DND-41 (cell line): Measurements from ENCODE around the gene TSPEAR.

Source experiments
- ATAC-seq: fragments of 200-7000 bp; cut with Tn5 transposase; 3 replicates; pipeline ENCODE4 v1.9.1; 2021; ENCODE audit warnings: low read depth; ENCODE audit not compliant: insufficient read depth
- DNase-seq: peaks from one replicate; pipeline ENCODE4 v3.0.0-alpha.2; 2020
- H2AFZ ChIP-seq: 2 replicates; pipeline ENCODE4 v1.6.0; 2012; ENCODE audit warnings: low read depth, low read length
- H3K27ac ChIP-seq: 2 replicates; pipeline ENCODE4 v1.5.1; 2012; ENCODE audit warnings: low read length, inconsistent platforms
- H3K27me3 ChIP-seq: fragments of 200-600 bp; sonication (generic); 2 replicates; pipeline ENCODE4 v1.6.0; 2012; ENCODE audit warnings: low read length, mild to moderate bottlenecking, inconsistent platforms; ENCODE audit not compliant: insufficient read depth, poor library complexity
- H3K36me3 ChIP-seq: 2 replicates; pipeline ENCODE4 v1.5.1; 2012; ENCODE audit warnings: low read length, inconsistent platforms; ENCODE audit not compliant: insufficient read depth
- H3K4me1 ChIP-seq: 2 replicates; pipeline ENCODE4 v1.5.1; 2012; ENCODE audit warnings: mild to moderate bottlenecking, low read length; ENCODE audit not compliant: insufficient read depth
- H3K4me2 ChIP-seq: 2 replicates; pipeline ENCODE4 v1.6.0; 2012; ENCODE audit warnings: mild to moderate bottlenecking, moderate library complexity, low read length, inconsistent platforms; ENCODE audit not compliant: insufficient read depth
- H3K4me3 ChIP-seq, 2 experiments: fragments of 200-600 bp in 1 of 2; shearing (Covaris generic) in 1 of 2; 2 replicates each; pipeline ENCODE4 v1.5.1; 2012 to 2016; ENCODE audit warnings: inconsistent platforms in 2 of 2, low read length in 2 of 2, mild to moderate bottlenecking in 2 of 2, low read depth in 1 of 2, moderate library complexity in 1 of 2
- H3K79me2 ChIP-seq: 2 replicates; pipeline ENCODE4 v1.6.0; 2012; ENCODE audit warnings: low read length, inconsistent platforms; ENCODE audit not compliant: insufficient read depth
- H3K9ac ChIP-seq: 2 replicates; pipeline ENCODE4 v1.6.0; 2012; ENCODE audit warnings: low read depth, mild to moderate bottlenecking, inconsistent platforms, low read length, moderate library complexity
- H3K9me3 ChIP-seq: 2 replicates; pipeline ENCODE4 v1.5.1; 2012; ENCODE audit warnings: low read length, moderate library complexity, mild to moderate bottlenecking, inconsistent platforms; ENCODE audit not compliant: insufficient read depth, severe bottlenecking
- H4K20me1 ChIP-seq: 2 replicates; pipeline ENCODE4 v1.6.0; 2012; ENCODE audit warnings: low read length; ENCODE audit not compliant: insufficient read depth
- EZH2 ChIP-seq: IDR thresholded peaks from 3 replicates; pipeline ENCODE4 v1.6.1; 2012; ENCODE audit warnings: borderline replicate concordance, low read depth, mild to moderate bottlenecking, moderate library complexity, low read length, inconsistent platforms; ENCODE audit not compliant: severe bottlenecking
- TF ChIP-seq, protein P1 (sequence below): IDR thresholded peaks from 2 replicates; pipeline ENCODE4 v1.5.1; 2012; ENCODE audit warnings: borderline replicate concordance, low read length, moderate library complexity, mild to moderate bottlenecking; ENCODE audit not compliant: poor library complexity, severe bottlenecking; ENCODE audit errors: extremely low read depth

Gene TSPEAR

DNA sequence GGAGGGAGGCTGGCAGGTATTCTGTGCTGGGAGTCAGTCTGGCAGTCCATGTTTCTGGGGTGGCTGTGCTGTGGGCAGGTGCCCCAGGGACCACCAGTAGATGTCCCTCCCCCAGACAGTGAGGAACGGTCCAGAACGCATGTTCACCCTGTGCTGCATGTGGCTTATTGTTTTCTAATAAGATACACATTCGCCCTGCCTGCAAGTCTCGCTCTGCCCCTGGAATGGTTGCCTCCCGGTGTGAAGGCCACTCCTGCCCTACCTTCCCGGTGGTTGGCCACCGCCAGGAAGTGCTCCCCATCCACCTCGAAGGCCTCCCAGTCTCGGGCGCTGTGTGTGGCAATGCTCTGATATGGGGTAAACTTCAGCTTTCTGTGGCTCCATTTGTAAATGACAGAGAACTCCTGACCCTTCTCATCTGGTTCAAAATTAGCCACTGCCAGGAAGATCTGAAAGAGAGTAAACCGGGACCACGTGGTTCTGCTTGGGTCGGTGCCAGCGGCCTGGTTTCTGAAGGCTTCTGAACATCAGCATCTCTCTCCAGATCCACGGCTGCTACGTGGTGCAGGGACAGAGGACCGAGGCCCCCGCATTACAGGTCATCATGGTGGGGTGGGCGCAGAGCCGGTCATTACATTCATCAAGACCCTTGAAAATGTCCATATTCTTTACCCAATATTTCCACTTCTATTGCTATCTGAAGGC is 185.8 kb downstream of the TSPEAR start:
- Histone ChIP-seq H3K4me1 (no peaks in the 10 kb centered on the region), H3K27me3 (no peaks in the 10 kb centered on the region), H3K79me2 (no peaks in the 10 kb centered on the region), H4K20me1 (no peaks in the 10 kb centered on the region), H2AFZ (no peak overlapping the region), H3K4me3 (no peak overlapping the region), H3K9ac (no peak overlapping the region), H3K4me2 (no peak overlapping the region), H3K36me3 (no peaks in the 10 kb centered on the region), H3K9me3 (no peaks in the 10 kb centered on the region), H3K27ac (no peak overlapping the region)
- no peak for DNase-seq
- TF ChIP-seq EZH2, result no peak
- TF ChIP-seq, protein P1, sequence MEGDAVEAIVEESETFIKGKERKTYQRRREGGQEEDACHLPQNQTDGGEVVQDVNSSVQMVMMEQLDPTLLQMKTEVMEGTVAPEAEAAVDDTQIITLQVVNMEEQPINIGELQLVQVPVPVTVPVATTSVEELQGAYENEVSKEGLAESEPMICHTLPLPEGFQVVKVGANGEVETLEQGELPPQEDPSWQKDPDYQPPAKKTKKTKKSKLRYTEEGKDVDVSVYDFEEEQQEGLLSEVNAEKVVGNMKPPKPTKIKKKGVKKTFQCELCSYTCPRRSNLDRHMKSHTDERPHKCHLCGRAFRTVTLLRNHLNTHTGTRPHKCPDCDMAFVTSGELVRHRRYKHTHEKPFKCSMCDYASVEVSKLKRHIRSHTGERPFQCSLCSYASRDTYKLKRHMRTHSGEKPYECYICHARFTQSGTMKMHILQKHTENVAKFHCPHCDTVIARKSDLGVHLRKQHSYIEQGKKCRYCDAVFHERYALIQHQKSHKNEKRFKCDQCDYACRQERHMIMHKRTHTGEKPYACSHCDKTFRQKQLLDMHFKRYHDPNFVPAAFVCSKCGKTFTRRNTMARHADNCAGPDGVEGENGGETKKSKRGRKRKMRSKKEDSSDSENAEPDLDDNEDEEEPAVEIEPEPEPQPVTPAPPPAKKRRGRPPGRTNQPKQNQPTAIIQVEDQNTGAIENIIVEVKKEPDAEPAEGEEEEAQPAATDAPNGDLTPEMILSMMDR, result no peak
- ATAC-seq, result no peak

DNA sequence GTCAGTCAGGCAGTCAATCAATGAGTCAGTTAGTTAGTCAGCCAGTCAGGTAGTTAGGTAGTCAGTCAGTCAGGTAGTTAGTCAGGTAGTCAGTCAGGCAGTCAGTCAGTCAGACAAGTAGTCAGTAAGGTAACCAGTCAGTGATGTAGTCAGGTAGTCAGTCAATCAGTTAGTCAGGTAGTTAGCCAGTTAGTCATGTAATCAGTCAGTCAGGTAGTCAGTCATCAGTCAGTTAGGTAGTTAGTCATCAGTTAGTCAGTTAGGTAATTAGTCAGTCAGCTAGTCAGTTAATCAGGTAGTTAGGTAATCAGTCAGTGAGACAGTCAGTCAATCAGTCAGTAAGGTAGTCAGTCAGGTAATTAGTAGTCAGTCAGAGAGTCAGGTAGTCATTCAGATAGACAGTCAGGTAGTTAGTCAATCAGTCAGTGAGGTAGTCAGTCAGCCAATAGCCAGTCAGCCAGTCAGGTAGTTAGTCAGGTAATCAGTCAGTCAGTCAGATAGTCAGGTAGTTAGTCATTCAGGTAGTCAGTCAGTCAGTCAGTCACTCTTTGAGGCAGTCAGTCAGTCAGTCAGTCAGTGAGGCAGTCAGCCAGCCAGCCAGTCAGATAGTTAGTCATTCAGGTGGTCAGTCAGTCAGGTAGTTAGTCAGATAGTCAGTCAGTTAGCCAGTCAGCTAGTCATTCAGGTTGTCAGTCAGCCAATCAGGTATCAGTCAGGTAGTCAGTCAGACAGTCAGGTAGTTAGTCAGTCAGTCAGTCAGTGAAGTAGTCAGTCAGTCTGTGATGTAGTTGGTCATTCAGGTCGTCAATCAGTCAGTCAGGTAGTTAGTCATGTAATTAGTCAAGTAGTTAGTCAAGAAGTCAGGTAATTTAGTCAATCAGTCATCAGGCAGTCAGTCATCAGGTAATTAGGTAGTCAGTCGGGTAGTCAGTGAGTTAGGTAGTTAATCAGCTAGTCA is 186.7 kb downstream of the TSPEAR start:
- ATAC-seq, result no peak
- H3K9me3 ChIP-seq, result no peaks in the 10 kb centered on the region
- no peak overlapping the region for H2AFZ ChIP-seq
- no peaks in the 10 kb centered on the region for H3K79me2 ChIP-seq
- no peaks in the 10 kb centered on the region for H3K36me3 ChIP-seq
- H3K4me2 ChIP-seq, result no peak overlapping the region
- no peak overlapping the region for H3K4me3 ChIP-seq
- no peak overlapping the region for H3K27ac ChIP-seq
- H4K20me1 ChIP-seq, result no peaks in the 10 kb centered on the region
- DNase-seq, result no peak
- no peaks in the 10 kb centered on the region for H3K4me1 ChIP-seq
- TF ChIP-seq, protein P1, result no peak
- TF ChIP-seq EZH2, result no peak
- H3K27me3 ChIP-seq, result no peaks in the 10 kb centered on the region
- H3K9ac ChIP-seq, result no peak overlapping the region

DNA sequence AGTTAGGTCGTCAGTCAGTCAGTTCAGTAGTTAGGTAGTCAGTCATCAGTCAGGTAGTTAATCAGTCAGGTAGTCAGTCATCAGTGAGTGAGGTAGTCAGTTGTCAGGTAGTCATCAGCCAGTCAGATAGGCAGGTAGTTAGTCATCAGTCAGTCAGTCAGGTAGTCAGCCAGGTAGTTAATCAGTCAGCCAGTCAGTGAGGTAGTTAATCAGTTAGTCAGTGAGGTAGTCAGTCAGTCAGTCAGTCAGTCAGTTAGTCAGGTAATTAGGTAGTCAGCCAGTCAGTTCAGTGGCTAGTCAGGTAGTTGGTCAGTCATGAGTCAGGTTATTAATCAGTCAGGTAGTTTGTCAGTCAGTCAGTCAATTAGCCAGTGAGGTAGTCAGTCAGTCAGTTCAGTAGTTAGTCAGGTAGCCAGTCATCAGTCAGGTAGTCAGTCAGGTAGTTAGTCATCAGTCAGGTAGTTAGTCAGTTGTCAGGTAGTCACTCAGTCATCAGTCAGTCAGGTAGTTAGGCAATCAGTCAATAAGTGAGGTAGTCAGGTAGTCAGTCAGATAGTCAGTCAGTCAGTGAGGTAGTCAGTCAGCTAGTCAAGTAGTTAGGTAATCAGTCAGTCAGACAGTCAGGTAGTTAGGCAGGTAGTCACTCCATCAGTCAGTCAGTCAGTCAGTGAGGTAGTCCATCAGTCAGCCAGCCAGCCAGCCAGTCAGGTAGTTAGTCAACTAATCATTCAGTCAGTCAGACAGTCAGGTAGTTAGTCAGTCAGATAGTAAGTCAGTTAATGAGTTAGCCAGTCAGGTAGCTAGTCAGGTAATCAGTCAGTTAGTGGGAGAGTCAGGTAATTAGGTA is 187.6 kb downstream of the TSPEAR start:
- no peak overlapping the region for H3K4me2 ChIP-seq
- no peak for ATAC-seq
- no peak overlapping the region for H2AFZ ChIP-seq
- TF ChIP-seq, protein P1, result no peak
- no peak for TF ChIP-seq EZH2
- H3K36me3 ChIP-seq, result no peaks in the 10 kb centered on the region
- DNase-seq, result no peak
- no peaks in the 10 kb centered on the region for H3K27me3 ChIP-seq
- no peaks in the 10 kb centered on the region for H3K4me1 ChIP-seq
- H4K20me1 ChIP-seq, result no peaks in the 10 kb centered on the region
- no peak overlapping the region for H3K27ac ChIP-seq
- no peaks in the 10 kb centered on the region for H3K79me2 ChIP-seq
- no peak overlapping the region for H3K9ac ChIP-seq
- no peak overlapping the region for H3K4me3 ChIP-seq
- no peaks in the 10 kb centered on the region for H3K9me3 ChIP-seq
